Cerebellar nuclear complex (tissue), 1 donor: ENCODE data around the gene CAMSAP1.

Experiments used
- DNase-seq, 2 experiments: peaks; one replicate each; lab custom pipeline; 2025; lab: John Stamatoyannopoulos, UW

CAMSAP1 gene

GRCh38 chr9:135939351-135940265 lies 32.3 kb upstream of the CAMSAP1 start:
- no peak for DNase-seq

GRCh38 chr9:135937521-135938489 lies 30.5 kb upstream of the CAMSAP1 start:
- DNase-seq: no peak

GRCh38 chr9:135933114-135933513 lies 25.8 kb upstream of the CAMSAP1 start:
- DNase-seq: no peak

GRCh38 chr9:135932656-135933055 lies 25.3 kb upstream of the CAMSAP1 start:
- DNase-seq: no peak

GRCh38 chr9:135931349-135931820 lies 24.0 kb upstream of the CAMSAP1 start:
- DNase-seq: no peak

- no peak for DNase-seq
Observed at GRCh38 chr9:135930446-135931345, 23.4 kb upstream of the CAMSAP1 start.

- no peak for DNase-seq
Observed at GRCh38 chr9:135929656-135930445, 22.5 kb upstream of the CAMSAP1 start.

- no peak for DNase-seq
Observed at GRCh38 chr9:135928731-135929655, 21.6 kb upstream of the CAMSAP1 start.

GRCh38 chr9:135928074-135928730 lies 20.9 kb upstream of the CAMSAP1 start:
- DNase-seq: no peak

- no peak for DNase-seq
Observed at GRCh38 chr9:135927195-135928013, 20.1 kb upstream of the CAMSAP1 start.

GRCh38 chr9:135926402-135927194 lies 19.3 kb upstream of the CAMSAP1 start:
- no peak for DNase-seq

- DNase-seq: no peak
Observed at GRCh38 chr9:135925496-135926133, 18.3 kb upstream of the CAMSAP1 start.

- no peak for DNase-seq
Observed at GRCh38 chr9:135924628-135925338, 17.4 kb upstream of the CAMSAP1 start.

GRCh38 chr9:135923508-135923907 lies 16.2 kb upstream of the CAMSAP1 start:
- no peak for DNase-seq

- DNase-seq: no peak
Observed at GRCh38 chr9:135921749-135922310, 14.5 kb upstream of the CAMSAP1 start.
